Right lobe of liver (tissue), 6 donors: ENCODE measurements around the gene JCAD. TPM values are rescaled to one million over a fixed set of nuclear protein-coding genes. Genes with fewer than 3 reads are reported as not detected.
"Not testable (repeated sequence)": the region's sequence is repeated elsewhere in the genome, so short reads cannot be mapped to it uniquely, and the experiment has no call there.

ENCODE experiments used
- ATAC-seq, 4 donors: fragments of 200-7000 bp; cut with Tn5 transposase; one replicate each; pipeline ENCODE4 v1.9.1; 2020; ENCODE audit warnings: mild to moderate bottlenecking in 4 of 4, moderate library complexity in 4 of 4
- DNase-seq, 3 donors: peaks; one replicate each; pipeline ENCODE4 v3.0.0-alpha.2; 2020
- H3K27ac ChIP-seq, 3 donors: fragments of 200-600 bp; one replicate each; pipeline ENCODE4 v1.8.0; 2022
- H3K27me3 ChIP-seq, 2 donors: fragments of 200-600 bp; one replicate each; pipeline ENCODE4 v1.8.0; 2022
- H3K36me3 ChIP-seq, 4 donors: fragments of 200-600 bp; sonication (generic) in 1 of 4; one replicate each; pipeline versions ENCODE4 v1.5.1 to v1.8.0; 2017 to 2022; ENCODE audit warnings: control low read depth in 1 of 4
- H3K4me1 ChIP-seq, 4 donors: fragments of 200-600 bp; sonication (generic) in 1 of 4; one replicate each; pipeline versions ENCODE4 v1.5.1 to v1.8.0; 2017 to 2022; ENCODE audit warnings: control low read depth in 1 of 4
- H3K4me3 ChIP-seq, 3 donors: fragments of 200-600 bp; one replicate each; pipeline ENCODE4 v1.8.0; 2022
- H3K9me3 ChIP-seq, 4 donors: fragments of 200-600 bp; sonication (generic) in 1 of 4; one replicate each; pipeline versions ENCODE4 v1.5.1 to v1.8.0; 2017 to 2022; ENCODE audit warnings: control low read depth in 1 of 4
- POLR2A ChIP-seq: fragments of 450-650 bp; IDR thresholded peaks from one replicate; pipeline ENCODE4 v1.6.1; 2017; ENCODE audit warnings: antibody characterized with exemption, mild to moderate bottlenecking
- WGBS: methylation state at CpG from one replicate; pipeline ENCODE4 v1.1.6; 2018; ENCODE audit warnings: low coverage, low lambda C conversion rate; ENCODE audit not compliant: insufficient coverage; ENCODE audit errors: missing lambda C conversion rate; 5-methylcytosine and 5-hydroxymethylcytosine counted together
- intact Hi-C, 2 donors: fragments of 100-400 bp; cut with DNase I; formaldehyde crosslinking; loops; one replicate each; pipeline versions ENCODE4 v1.11.2 to v1.14.1; 2022
- total RNA-seq, 6 experiments: library from RNA; depleted of rRNA in 2 of 6; stranded (reverse); fragments of >200 nt in 2 of 6; fragmentation: NEBNext Ultra II Directional in 3 of 6; extraction: Animal tissue kit (Norgen Biotek cat#: 25700) in 3 of 6; gene quantifications; one replicate each; pipeline versions ENCODE4 v1.1.0 to v1.2.4, GENCODE V29; 2016 to 2023
- TF ChIP-seq, protein P1 (sequence below), 4 donors: fragments of 200-600 bp in 3 of 4; fragments of 450-650 bp in 1 of 4; IDR thresholded peaks; one replicate each; pipeline versions ENCODE4 v1.5.1 to v1.8.0; 2016 to 2022; ENCODE audit warnings: antibody characterized with exemption in 4 of 4, mild to moderate bottlenecking in 2 of 4
- donor health status: DM: no; HTN: yes; CAD: no.
- donor health status: DM: no; HTN: no; CAD: no.
- donor health status: DM: no; HTN: no; CAD: no.
- donor health status: DM: no; HTN: yes; CAD: no.
- donor health status: DM: no; HTN: yes; CAD: no.

JCAD gene
- total RNA-seq, 6 experiments from 2014 or later = 1.4 to 3.7 (median 2.0) TPM

DNA sequence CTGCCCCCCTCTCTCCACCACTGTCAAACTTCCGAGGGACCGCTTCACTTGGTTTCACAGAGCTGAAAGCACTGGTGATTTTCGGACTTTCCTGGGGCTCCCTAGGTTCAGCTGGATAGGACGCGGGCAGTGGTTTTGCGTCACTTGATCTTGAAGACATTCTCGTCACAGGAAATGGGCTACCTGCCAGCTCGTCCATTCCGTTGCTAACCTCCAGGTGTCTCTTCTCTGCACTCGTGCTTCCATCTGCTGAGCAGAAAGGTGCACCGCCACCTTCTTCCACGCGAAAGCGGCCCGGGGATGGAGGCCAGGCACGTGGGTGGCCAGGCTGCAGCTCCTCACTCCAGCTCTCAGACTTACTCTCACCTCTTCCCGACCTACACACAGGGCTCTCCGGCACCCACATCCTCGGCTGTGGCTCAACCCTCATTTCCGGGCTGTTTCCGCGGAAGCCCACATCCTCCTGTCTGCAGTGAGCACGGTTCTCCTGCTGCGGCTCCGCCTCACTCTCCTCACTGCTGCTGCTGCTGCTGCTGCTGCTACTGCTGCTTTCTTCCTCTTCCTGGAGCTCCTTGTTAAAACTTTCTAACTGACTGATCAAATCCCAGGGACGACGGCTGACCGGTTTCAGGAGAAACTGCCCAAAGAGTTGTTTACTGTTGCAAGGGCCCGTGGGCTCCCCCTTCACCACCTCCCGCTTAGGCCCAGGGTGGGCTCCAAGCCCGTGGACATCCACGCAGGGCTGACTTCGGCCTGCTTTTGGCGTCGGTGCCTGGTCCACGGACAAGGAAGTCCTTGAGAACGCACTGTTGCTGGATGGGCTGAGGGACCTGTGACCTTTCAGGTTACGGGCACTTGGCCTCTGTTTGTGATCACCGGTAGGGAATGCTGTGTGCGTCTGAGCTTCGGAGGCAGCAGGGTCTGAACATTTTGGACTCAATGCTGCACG, 32.1 kb downstream of the JCAD start:
- H3K27ac ChIP-seq = no peak overlapping the region
- ATAC-seq (peak; percentile 79 to 87 (median 82)), DNase-seq (peak; percentile 66 to 78 (median 71))
- H3K27me3 ChIP-seq = no peaks in the 10 kb centered on the region
- WGBS = 52% methylated on average over 17 of the region's 42 CpGs
- H3K4me1 ChIP-seq = no peaks in the 10 kb centered on the region
- TF ChIP-seq, protein P1, sequence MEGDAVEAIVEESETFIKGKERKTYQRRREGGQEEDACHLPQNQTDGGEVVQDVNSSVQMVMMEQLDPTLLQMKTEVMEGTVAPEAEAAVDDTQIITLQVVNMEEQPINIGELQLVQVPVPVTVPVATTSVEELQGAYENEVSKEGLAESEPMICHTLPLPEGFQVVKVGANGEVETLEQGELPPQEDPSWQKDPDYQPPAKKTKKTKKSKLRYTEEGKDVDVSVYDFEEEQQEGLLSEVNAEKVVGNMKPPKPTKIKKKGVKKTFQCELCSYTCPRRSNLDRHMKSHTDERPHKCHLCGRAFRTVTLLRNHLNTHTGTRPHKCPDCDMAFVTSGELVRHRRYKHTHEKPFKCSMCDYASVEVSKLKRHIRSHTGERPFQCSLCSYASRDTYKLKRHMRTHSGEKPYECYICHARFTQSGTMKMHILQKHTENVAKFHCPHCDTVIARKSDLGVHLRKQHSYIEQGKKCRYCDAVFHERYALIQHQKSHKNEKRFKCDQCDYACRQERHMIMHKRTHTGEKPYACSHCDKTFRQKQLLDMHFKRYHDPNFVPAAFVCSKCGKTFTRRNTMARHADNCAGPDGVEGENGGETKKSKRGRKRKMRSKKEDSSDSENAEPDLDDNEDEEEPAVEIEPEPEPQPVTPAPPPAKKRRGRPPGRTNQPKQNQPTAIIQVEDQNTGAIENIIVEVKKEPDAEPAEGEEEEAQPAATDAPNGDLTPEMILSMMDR (IDR thresholded peaks at IDR 0.05) = peak in 3 of 4 donors; percentile 16 to 27 (median 17)
- TF ChIP-seq POLR2A = no peak
- H3K9me3 ChIP-seq = no peaks in the 10 kb centered on the region
- intact Hi-C loops = no loop called here
- no peak overlapping the region for H3K4me3 ChIP-seq
- no peaks in the 10 kb centered on the region for H3K36me3 ChIP-seq

DNA sequence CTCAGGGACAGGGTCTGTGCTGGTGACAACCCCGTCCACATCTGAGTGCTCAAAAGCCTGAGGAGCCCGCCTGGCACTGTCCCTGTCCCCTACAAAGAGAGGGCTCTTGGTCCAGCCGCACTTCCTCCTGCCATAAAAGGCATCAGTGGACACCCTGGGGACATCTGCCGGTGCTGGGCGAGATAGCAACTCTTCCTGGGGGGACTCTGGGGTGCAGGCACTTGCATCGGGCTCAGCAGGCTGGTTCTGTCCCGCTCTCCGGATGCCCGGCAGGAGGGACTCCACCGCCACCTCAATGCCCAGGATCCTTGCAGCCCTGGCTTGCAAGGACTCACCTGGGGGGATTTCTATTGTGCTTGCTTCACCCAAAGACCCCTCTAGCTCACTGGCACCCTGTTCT, 32.8 kb downstream of the JCAD start:
- DNase-seq (no peak), ATAC-seq (peak in 1 of 4 donors; percentile 4)
- no peaks in the 10 kb centered on the region for H3K27me3 ChIP-seq
- TF ChIP-seq, protein P1 (IDR thresholded peaks at IDR 0.05) = no peak
- TF ChIP-seq POLR2A = no peak
- no peaks in the 10 kb centered on the region for H3K36me3 ChIP-seq
- no peak overlapping the region for H3K4me3 ChIP-seq
- no peaks in the 10 kb centered on the region for H3K9me3 ChIP-seq
- WGBS = 60% methylated on average over 1 of the region's 10 CpGs
- intact Hi-C loops = no loop called here
- no peak overlapping the region for H3K27ac ChIP-seq
- H3K4me1 ChIP-seq = no peaks in the 10 kb centered on the region

DNA sequence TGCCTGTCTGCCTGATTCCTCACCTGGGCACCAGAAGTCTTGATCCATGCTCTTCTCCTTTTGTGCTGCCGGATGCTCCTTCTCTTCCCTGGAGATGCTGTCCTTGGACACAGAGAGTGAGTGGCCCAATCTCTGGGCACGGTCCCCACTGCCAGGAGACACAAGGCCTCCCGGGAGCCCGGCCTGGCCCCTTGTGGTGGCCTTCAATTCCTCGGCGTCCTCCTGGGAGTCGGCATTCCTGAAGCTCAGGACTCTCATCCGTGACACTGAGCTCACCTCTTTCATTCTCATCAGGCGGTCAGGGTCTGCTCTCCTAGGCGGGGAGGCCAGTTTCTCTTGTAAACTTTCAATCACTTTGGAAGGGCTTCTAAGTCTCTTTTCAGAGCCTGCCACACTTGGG, 33.3 kb downstream of the JCAD start:
- TF ChIP-seq, protein P1 (IDR thresholded peaks at IDR 0.05) = no peak
- no peak for TF ChIP-seq POLR2A
- H3K27ac ChIP-seq = no peak overlapping the region
- no peaks in the 10 kb centered on the region for H3K4me1 ChIP-seq
- 89% methylated on average over 3 of the region's 10 CpGs for WGBS
- no peak overlapping the region for H3K4me3 ChIP-seq
- ATAC-seq (no peak), DNase-seq (no peak)
- no peaks in the 10 kb centered on the region for H3K36me3 ChIP-seq
- intact Hi-C loops = no loop called here
- no peaks in the 10 kb centered on the region for H3K27me3 ChIP-seq
- H3K9me3 ChIP-seq = no peaks in the 10 kb centered on the region

DNA sequence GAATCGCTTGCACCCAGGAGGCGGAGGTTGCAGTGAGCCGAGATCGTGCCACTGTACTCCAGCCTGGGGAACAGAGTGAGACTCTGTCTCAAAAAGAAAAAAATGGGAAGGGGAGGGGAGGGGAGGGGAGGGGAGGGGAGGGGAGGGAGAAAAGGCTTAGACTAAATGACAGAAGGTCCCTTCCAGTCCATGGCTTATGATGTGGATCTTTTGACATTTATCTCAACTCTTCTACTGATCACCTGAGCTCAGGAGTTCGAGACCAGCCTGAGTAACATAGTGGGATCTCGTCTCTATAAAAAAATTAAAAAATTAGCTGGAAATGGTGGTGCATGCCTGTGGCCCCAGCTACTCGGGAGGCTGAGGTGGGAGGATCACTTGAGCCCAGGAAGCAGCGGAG, 34.0 kb downstream of the JCAD start:
- H3K27ac ChIP-seq, H3K4me3 ChIP-seq, intact Hi-C loops, H3K27me3 ChIP-seq, H3K4me1 ChIP-seq, DNase-seq, H3K36me3 ChIP-seq, H3K9me3 ChIP-seq, ATAC-seq: not testable (repeated sequence)
- WGBS = 89% methylated on average over 8 of the region's 8 CpGs

DNA sequence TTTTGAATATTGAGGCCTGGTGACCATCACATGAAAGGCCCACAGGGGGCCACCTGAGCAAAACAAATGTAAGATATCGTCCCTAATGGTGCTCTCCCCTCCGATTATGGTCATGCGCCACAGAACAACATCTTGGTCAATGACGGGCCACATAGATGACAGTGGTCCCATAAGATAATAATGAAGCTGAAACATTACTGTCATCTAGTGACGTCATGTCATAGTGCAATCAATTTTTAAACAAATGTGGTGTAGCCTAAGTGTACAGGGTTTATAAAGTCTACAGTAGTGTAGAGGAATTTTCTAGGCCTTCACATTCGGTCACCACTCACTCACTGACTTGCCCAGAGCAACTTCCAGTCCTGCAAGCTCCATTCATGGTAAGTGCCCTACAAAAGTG, 36.8 kb downstream of the JCAD start:
- Histone ChIP-seq H3K9me3 (no peaks in the 10 kb centered on the region), H3K27ac (no peak overlapping the region), H3K4me1 (no peaks in the 10 kb centered on the region), H3K36me3 (no peaks in the 10 kb centered on the region), H3K4me3 (no peak overlapping the region), H3K27me3 (no peaks in the 10 kb centered on the region)
- intact Hi-C loops = no loop called here
- 81% methylated on average over 6 of the region's 6 CpGs for WGBS
- TF ChIP-seq, protein P1 (IDR thresholded peaks at IDR 0.05) = no peak
- no peak for TF ChIP-seq POLR2A
- ATAC-seq (no peak), DNase-seq (no peak)
